Transverse colon (tissue), 4 donors: ENCODE data around the gene GFAP.

Experiments
- EP300 ChIP-seq: sonication (generic); formaldehyde crosslinking; IDR thresholded peaks from one replicate; pipeline ENCODE4 v1.6.1; 2017; ENCODE audit warnings: antibody characterized with exemption, low read depth
- POLR2AphosphoS5 ChIP-seq, 3 donors: sonication (generic); formaldehyde crosslinking; IDR thresholded peaks; one replicate each; pipeline ENCODE4 v1.6.1; 2016; ENCODE audit warnings: antibody characterized with exemption in 3 of 3
- TF ChIP-seq, protein P1 (sequence below), 5 experiments: fragments of 200-600 bp in 3 of 5; fragments of 450-650 bp in 2 of 5; sonication (generic) in 3 of 5; IDR thresholded peaks; 1 replicate in 2 of 5; 2 replicates in 3 of 5; pipeline ENCODE4 v1.5.1; 2016 to 2017; ENCODE audit warnings: antibody characterized with exemption in 5 of 5, inconsistent platforms in 3 of 5, mild to moderate bottlenecking in 2 of 5, moderate library complexity in 1 of 5

DNA sequence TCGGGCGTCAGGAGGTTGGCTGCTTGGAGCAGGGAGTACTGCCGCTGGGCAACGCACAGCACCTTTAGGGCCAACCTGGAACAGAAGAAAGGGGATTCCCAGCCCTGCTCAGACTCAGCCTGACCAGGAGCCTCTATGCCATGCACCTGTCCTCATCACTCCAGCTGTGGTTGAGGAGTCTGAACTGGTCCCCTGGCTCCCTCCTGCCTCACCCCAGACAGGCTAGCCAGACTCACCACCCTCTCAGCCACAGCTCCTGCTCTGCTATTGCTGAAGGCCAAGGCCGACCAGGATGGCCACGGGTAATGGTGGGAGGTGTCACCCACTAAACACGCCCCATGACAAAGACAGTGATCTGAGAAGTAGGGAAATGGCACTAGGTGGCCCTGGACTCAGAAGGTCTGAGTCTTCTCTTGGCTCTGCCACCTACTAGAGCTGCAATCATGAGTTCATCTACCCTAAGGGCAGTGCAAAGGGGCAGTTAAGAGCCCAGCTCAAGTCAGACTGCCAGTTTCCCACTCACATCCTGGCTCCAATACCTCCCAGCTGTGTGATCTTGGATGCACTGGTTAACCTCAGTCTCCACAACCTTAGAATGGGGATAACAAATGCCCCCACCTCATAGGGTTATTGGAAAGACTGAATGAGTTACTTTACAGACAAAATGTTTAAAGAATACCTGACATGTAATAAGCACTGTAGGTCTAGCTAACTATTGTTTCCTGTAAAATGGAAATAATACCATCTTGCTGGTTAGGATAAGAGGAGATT, 13.8 kb upstream of the GFAP start:
- no peak for TF ChIP-seq EP300
- TF ChIP-seq, protein P1, sequence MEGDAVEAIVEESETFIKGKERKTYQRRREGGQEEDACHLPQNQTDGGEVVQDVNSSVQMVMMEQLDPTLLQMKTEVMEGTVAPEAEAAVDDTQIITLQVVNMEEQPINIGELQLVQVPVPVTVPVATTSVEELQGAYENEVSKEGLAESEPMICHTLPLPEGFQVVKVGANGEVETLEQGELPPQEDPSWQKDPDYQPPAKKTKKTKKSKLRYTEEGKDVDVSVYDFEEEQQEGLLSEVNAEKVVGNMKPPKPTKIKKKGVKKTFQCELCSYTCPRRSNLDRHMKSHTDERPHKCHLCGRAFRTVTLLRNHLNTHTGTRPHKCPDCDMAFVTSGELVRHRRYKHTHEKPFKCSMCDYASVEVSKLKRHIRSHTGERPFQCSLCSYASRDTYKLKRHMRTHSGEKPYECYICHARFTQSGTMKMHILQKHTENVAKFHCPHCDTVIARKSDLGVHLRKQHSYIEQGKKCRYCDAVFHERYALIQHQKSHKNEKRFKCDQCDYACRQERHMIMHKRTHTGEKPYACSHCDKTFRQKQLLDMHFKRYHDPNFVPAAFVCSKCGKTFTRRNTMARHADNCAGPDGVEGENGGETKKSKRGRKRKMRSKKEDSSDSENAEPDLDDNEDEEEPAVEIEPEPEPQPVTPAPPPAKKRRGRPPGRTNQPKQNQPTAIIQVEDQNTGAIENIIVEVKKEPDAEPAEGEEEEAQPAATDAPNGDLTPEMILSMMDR (IDR thresholded peaks at IDR 0.05), result no peak
- no peak for TF ChIP-seq POLR2AphosphoS5 (IDR thresholded peaks at IDR 0.05)
